HCT116 (cell line): Measurements from ENCODE around the gene GDPD1.

Experiments
- CTCF ChIP-seq, 3 experiments: fragments of 200-600 bp in 1 of 3; sonication (generic) in 1 of 3; IDR thresholded peaks in 2 of 3; conservative IDR thresholded peaks in 1 of 3; 2 replicates each; pipeline ENCODE4 v1.5.1; 2012 to 2017; ENCODE audit warnings: low read depth in 2 of 3, low read length in 2 of 3, antibody characterized with exemption in 1 of 3, borderline replicate concordance in 1 of 3, control low read depth in 1 of 3, mild to moderate bottlenecking in 1 of 3, mixed read lengths in 1 of 3, mixed run types in 1 of 3, moderate library complexity in 1 of 3; ENCODE audit not compliant: insufficient read depth in 1 of 3
- ELF1 ChIP-seq: IDR thresholded peaks from 2 replicates; pipeline ENCODE4 v1.6.1; 2012; ENCODE audit warnings: low read depth, borderline replicate concordance
- POLR2A ChIP-seq: IDR thresholded peaks from 2 replicates; pipeline ENCODE4 v1.7.0; 2011; ENCODE audit warnings: borderline replicate concordance; ENCODE audit not compliant: insufficient read depth, insufficient read length; ENCODE audit errors: extremely low read depth
- POLR2AphosphoS5 ChIP-seq: IDR thresholded peaks from 2 replicates; pipeline ENCODE4 v1.6.1; 2011; ENCODE audit warnings: mild to moderate bottlenecking, low read depth, low read length, moderate library complexity
- ZFX ChIP-seq: fragments of 450-650 bp; IDR thresholded peaks from 2 replicates; pipeline ENCODE4 v1.6.1; 2017
- ZNF274 ChIP-seq: fragments of 200-500 bp; sonication (Bioruptor generic); IDR thresholded peaks from 2 replicates; pipeline ENCODE4 v1.6.1; 2014; ENCODE audit warnings: mild to moderate bottlenecking, low read depth, low read length, inconsistent platforms
- TF ChIP-seq, protein P1 (sequence below): IDR thresholded peaks from 2 replicates; pipeline ENCODE4 v1.6.1; 2012
- TF ChIP-seq, protein P2 (sequence below): IDR thresholded peaks from 2 replicates; pipeline ENCODE4 v1.6.1; 2012; ENCODE audit warnings: low read depth

- TF ChIP-seq, protein P1, sequence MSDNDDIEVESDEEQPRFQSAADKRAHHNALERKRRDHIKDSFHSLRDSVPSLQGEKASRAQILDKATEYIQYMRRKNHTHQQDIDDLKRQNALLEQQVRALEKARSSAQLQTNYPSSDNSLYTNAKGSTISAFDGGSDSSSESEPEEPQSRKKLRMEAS, result no peak
- no peak for TF ChIP-seq CTCF (IDR thresholded peaks at IDR 0.05 in 2 of 3, conservative IDR thresholded peaks at IDR 0.05 in 1 of 3; ENCODE audit: borderline replicate concordance in 1 of 3, insufficient read depth in 1 of 3, low read depth in 2 of 3, low read length in 2 of 3)
- TF ChIP-seq ZNF274, result no peak
- TF ChIP-seq ELF1, result no peak
- no peak for TF ChIP-seq POLR2AphosphoS5
- no peak for TF ChIP-seq ZFX
- no peak for TF ChIP-seq POLR2A
- TF ChIP-seq, protein P2, sequence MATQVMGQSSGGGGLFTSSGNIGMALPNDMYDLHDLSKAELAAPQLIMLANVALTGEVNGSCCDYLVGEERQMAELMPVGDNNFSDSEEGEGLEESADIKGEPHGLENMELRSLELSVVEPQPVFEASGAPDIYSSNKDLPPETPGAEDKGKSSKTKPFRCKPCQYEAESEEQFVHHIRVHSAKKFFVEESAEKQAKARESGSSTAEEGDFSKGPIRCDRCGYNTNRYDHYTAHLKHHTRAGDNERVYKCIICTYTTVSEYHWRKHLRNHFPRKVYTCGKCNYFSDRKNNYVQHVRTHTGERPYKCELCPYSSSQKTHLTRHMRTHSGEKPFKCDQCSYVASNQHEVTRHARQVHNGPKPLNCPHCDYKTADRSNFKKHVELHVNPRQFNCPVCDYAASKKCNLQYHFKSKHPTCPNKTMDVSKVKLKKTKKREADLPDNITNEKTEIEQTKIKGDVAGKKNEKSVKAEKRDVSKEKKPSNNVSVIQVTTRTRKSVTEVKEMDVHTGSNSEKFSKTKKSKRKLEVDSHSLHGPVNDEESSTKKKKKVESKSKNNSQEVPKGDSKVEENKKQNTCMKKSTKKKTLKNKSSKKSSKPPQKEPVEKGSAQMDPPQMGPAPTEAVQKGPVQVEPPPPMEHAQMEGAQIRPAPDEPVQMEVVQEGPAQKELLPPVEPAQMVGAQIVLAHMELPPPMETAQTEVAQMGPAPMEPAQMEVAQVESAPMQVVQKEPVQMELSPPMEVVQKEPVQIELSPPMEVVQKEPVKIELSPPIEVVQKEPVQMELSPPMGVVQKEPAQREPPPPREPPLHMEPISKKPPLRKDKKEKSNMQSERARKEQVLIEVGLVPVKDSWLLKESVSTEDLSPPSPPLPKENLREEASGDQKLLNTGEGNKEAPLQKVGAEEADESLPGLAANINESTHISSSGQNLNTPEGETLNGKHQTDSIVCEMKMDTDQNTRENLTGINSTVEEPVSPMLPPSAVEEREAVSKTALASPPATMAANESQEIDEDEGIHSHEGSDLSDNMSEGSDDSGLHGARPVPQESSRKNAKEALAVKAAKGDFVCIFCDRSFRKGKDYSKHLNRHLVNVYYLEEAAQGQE, result no peak
Measured at GRCh38 chr17:59260722-59261121, 40.4 kb downstream of the GDPD1 start.
